CD8-positive, alpha-beta memory T cell (primary cell): ENCODE results near the gene WWP2. TPM values are rescaled to one million over a fixed set of nuclear protein-coding genes. Genes with fewer than 3 reads are reported as not detected.

Experiments
- CTCF ChIA-PET: fragments of 350-600 bp; sonication (Branson Sonifier 250); formaldehyde crosslinking; loops from one replicate; lab custom pipeline; 2021; ENCODE audit warnings: antibody characterized with exemption; lab: Charles Lee
- POLR2A ChIA-PET: fragments of 350-600 bp; sonication (Branson Sonifier 250); formaldehyde crosslinking; loops from one replicate; lab custom pipeline; 2021; ENCODE audit warnings: antibody characterized with exemption; lab: Charles Lee
- DNase-seq, 5 donors: peaks; one replicate each; pipeline versions ENCODE4 v3.0.0 to v3.0.0-alpha.2; 2020 to 2022; ENCODE audit warnings: mixed read lengths in 1 of 5
- H3K27ac ChIP-seq: one replicate; pipeline ENCODE4 v1.7.0; 2013; ENCODE audit warnings: low read depth, mild to moderate bottlenecking, low read length, moderate library complexity
- H3K27me3 ChIP-seq: 2 replicates; pipeline ENCODE4 v1.7.0; 2013; ENCODE audit warnings: low read length, mild to moderate bottlenecking; ENCODE audit not compliant: insufficient read depth, poor library complexity, severe bottlenecking
- H3K36me3 ChIP-seq: 2 replicates; pipeline ENCODE4 v1.7.0; 2013; ENCODE audit warnings: mild to moderate bottlenecking, low read length, moderate library complexity; ENCODE audit not compliant: insufficient read depth
- H3K4me1 ChIP-seq: 2 replicates; pipeline ENCODE4 v1.7.0; 2013; ENCODE audit warnings: mild to moderate bottlenecking, low read length, moderate library complexity; ENCODE audit not compliant: insufficient read depth
- H3K4me3 ChIP-seq: 2 replicates; pipeline ENCODE4 v1.7.0; 2013; ENCODE audit warnings: mild to moderate bottlenecking, low read length
- H3K9me3 ChIP-seq: 2 replicates; pipeline ENCODE4 v1.7.0; 2013; ENCODE audit warnings: mild to moderate bottlenecking, low read length
- H3K27ac Mint-ChIP-seq, 8 donors: one replicate each; pipeline ENCODE4 v1.8.0; 2020 to 2021; ENCODE audit warnings: mixed read lengths in 8 of 8, mild to moderate bottlenecking in 6 of 8, inconsistent platforms in 3 of 8, moderate library complexity in 3 of 8
- H3K27me3 Mint-ChIP-seq, 2 donors: one replicate each; pipeline ENCODE4 v1.8.0; 2020 to 2021; ENCODE audit warnings: mixed read lengths in 2 of 2, mild to moderate bottlenecking in 1 of 2, moderate library complexity in 1 of 2
- H3K36me3 Mint-ChIP-seq, 3 donors: one replicate each; pipeline ENCODE4 v1.8.0; 2020 to 2021; ENCODE audit warnings: mixed read lengths in 3 of 3, inconsistent platforms in 1 of 3, mild to moderate bottlenecking in 1 of 3
- H3K4me1 Mint-ChIP-seq, 3 donors: one replicate each; pipeline ENCODE4 v1.8.0; 2020 to 2021; ENCODE audit warnings: mixed read lengths in 3 of 3, inconsistent platforms in 1 of 3, mild to moderate bottlenecking in 1 of 3
- H3K4me3 Mint-ChIP-seq, 7 donors: one replicate each; pipeline ENCODE4 v1.8.0; 2020 to 2021; ENCODE audit warnings: mixed read lengths in 7 of 7, mild to moderate bottlenecking in 6 of 7, moderate library complexity in 4 of 7, inconsistent platforms in 2 of 7
- H3K9me3 Mint-ChIP-seq, 5 donors: one replicate each; pipeline ENCODE4 v1.8.0; 2020 to 2022; ENCODE audit warnings: mixed read lengths in 5 of 5, mild to moderate bottlenecking in 3 of 5, moderate library complexity in 2 of 5, inconsistent platforms in 1 of 5
- polyA plus RNA-seq: library from polyadenylated mRNA; unstranded; fragments of 300-500 nt; fragmentation: Illumina TruSeq; gene quantifications from one replicate; pipeline ENCODE4 v1.2.3, GENCODE V29; 2021
- total RNA-seq, 2 experiments: library from RNA; stranded (reverse); gene quantifications; one replicate each; pipeline ENCODE4 v1.2.3, GENCODE V29; 2021

The WWP2 gene
- total and polyA plus RNA-seq, 3 experiments from 2014 or later: 41.0 to 50.6 (median 46.3) TPM

DNA sequence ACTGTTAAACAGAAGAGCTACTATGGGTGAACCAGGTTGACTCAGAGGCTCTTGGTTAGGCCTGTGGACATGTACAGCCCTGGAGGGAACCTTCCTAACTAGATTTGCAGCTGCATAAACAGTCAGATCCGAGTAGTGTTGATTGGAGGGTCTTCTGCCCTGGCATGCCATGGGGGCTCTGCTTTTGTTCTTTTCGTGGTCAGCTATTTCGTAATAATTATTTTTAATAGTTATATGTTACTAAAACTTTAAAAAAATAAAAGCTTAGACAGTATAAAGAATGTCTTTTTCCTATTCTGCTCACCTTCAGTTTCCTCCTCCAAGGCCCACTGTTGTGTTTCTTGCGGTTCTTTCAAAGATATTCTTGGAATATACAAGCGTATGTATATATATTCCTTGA, 121.6 kb downstream of the WWP2 start:
- Mint-ChIP-seq H3K27me3 (no peaks in the 10 kb centered on the region), H3K4me3 (no peak overlapping the region), H3K4me1 (peaks cover 7 to 14% (median 8%) of the 10 kb centered on the region in 3 donors), H3K9me3 (no peaks in the 10 kb centered on the region), H3K27ac (no peak overlapping the region), H3K36me3 (peaks cover 8 to 67% (median 20%) of the 10 kb centered on the region in 3 donors)
- DNase-seq: no peak
- no peaks in the 10 kb centered on the region for H3K9me3 ChIP-seq
- H3K27ac ChIP-seq: no peak overlapping the region
- ChIA-PET POLR2A (no interaction called here), CTCF (interaction anchor here (1.0 kb wide), 1 partner anchor 46 kb away, joined by 3 read pairs; no protein-coding TSS in a partner anchor)
- no peaks in the 10 kb centered on the region for H3K4me1 ChIP-seq
- H3K4me3 ChIP-seq: no peak overlapping the region
- peaks cover 18% of the 10 kb centered on the region for H3K36me3 ChIP-seq
- no peaks in the 10 kb centered on the region for H3K27me3 ChIP-seq

DNA sequence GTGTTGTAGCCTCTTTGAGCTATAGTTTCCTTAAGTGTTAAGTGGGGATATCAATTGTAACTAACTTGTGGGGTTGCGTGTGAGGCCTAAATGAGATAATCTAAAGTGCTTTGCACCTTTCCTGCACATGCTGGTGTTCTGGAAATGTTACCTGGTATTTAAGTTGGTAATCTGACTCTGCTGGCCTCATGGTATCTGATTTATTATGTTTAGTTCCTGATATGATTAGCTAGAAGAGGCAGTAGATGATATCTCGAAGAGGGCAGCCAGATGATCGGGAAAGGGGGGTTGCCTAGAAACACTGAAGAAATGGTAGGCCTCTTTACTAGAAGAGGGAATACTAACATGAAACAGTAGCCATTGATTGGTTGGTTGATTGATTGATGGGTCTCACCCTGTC, 123.6 kb downstream of the WWP2 start:
- ChIA-PET POLR2A (no interaction called here), CTCF (no interaction called here)
- Mint-ChIP-seq H3K27ac (peak overlapping the region in 1 of 8 donors; percentile 5), H3K9me3 (no peaks in the 10 kb centered on the region), H3K4me1 (peaks cover 7 to 14% (median 8%) of the 10 kb centered on the region in 3 donors), H3K36me3 (peaks cover 0 to 68% (median 24%) of the 10 kb centered on the region in 3 donors), H3K4me3 (no peak overlapping the region), H3K27me3 (no peaks in the 10 kb centered on the region)
- peaks cover 25% of the 10 kb centered on the region for H3K36me3 ChIP-seq
- no peaks in the 10 kb centered on the region for H3K9me3 ChIP-seq
- H3K27ac ChIP-seq: no peak overlapping the region
- no peaks in the 10 kb centered on the region for H3K27me3 ChIP-seq
- no peak overlapping the region for H3K4me3 ChIP-seq
- no peak for DNase-seq
- no peaks in the 10 kb centered on the region for H3K4me1 ChIP-seq

DNA sequence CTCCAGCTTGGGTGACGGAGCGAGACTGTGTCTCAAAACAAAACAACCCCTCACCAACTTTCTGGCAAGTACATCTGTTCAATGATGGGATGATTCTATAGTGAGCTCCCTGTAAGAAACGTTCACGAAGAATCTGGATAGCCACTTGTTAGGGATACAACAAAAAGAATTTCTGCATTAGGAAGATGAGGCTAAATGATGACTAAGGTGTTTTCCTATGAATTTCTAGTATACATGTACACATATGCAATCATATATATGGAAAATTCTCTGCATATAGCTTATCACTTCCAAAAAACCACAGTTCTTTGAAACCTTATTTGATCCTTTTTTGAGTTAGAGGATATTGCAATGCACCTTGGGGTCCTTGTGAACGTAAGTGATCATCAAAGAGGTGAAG, 124.6 kb downstream of the WWP2 start:
- POLR2A ChIA-PET: no interaction called here
- CTCF ChIA-PET: no interaction called here

DNA sequence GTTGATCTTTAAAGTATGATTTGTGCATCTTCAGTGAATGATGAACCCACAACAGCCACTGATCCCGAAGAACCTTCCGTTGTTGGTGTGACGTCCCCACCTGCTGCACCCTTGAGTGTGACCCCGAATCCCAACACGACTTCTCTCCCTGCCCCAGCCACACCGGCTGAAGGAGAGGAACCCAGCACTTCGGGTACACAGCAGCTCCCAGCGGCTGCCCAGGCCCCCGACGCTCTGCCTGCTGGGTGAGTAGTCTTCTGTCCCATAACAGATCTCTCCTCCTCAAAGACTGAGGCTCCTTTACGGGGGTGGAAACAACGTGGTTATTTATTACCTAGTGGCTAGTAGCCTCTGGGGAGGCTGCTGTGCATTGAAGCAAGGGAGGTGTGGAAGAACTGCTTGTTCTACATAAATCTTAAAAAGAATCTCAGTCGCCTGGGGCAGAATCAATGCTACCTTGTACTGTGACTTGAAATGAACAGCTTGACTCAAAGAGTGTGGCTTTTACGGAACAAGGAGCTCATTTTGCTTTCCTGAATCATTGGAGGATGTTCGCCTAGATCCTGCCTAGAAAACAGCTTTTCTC, 126.0 kb downstream of the WWP2 start:
- H3K4me3 ChIP-seq: no peak overlapping the region
- POLR2A ChIA-PET: no interaction called here
- no peaks in the 10 kb centered on the region for H3K4me1 ChIP-seq
- no peaks in the 10 kb centered on the region for H3K27me3 ChIP-seq
- Mint-ChIP-seq H3K27me3 (no peaks in the 10 kb centered on the region), H3K4me3 (no peak overlapping the region), H3K27ac (no peak overlapping the region), H3K4me1 (peaks cover 5 to 7% (median 7%) of the 10 kb centered on the region in 3 donors), H3K36me3 (peaks cover 0 to 73% (median 26%) of the 10 kb centered on the region in 3 donors), H3K9me3 (no peaks in the 10 kb centered on the region)
- H3K36me3 ChIP-seq: peaks cover 20% of the 10 kb centered on the region
- DNase-seq: no peak
- CTCF ChIA-PET: no interaction called here
- H3K27ac ChIP-seq: no peak overlapping the region
- H3K9me3 ChIP-seq: no peaks in the 10 kb centered on the region

More for the DNA sequence above, 124.6 kb downstream of the WWP2 start:
- peaks cover 7 to 11% (median 7%) of the 10 kb centered on the region in 3 donors for H3K4me1 Mint-ChIP-seq
- H3K4me3 Mint-ChIP-seq: no peak overlapping the region
- no peak overlapping the region for H3K27ac Mint-ChIP-seq
- no peaks in the 10 kb centered on the region for H3K4me1 ChIP-seq
- peaks cover 0 to 73% (median 25%) of the 10 kb centered on the region in 3 donors for H3K36me3 Mint-ChIP-seq
- no peak overlapping the region for H3K4me3 ChIP-seq
- no peak overlapping the region for H3K27ac ChIP-seq
- H3K9me3 ChIP-seq: no peaks in the 10 kb centered on the region
- H3K27me3 ChIP-seq: no peaks in the 10 kb centered on the region
- no peaks in the 10 kb centered on the region for H3K9me3 Mint-ChIP-seq
- H3K36me3 ChIP-seq: peaks cover 20% of the 10 kb centered on the region
- no peaks in the 10 kb centered on the region for H3K27me3 Mint-ChIP-seq
- no peak for DNase-seq

DNA sequence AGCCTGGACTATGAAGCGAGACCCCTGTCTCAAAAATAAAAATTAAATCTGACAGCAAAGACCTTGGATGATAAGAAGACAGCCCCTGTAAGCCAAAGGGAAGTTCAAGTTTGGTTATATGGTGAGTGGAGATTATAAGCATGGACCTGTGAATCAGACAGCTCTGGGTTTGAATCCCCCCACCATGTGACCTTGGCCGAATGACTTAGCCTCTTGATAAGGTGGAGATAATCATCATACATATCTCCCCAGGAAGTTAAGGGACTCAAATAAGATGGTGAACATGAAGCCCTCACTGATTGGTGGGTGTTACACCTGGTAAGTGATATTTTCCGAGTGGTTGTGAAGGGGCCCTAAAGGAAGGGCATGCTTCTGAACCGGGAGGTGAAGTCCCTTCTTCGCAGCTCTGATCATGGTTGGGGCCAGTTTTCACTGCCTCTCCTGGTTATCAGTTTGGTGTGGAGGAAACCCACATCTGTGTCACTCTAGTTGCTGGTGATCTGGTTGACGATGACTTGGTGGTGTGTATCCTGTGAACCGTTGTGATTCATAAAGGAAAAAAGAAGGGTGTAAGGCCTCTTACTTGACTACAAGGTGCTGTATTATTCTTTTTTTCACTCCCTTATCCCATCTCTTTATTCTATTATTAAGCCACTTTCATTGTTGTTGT, 127.3 kb downstream of the WWP2 start:
- no peaks in the 10 kb centered on the region for H3K9me3 Mint-ChIP-seq
- POLR2A ChIA-PET: no interaction called here

DNA sequence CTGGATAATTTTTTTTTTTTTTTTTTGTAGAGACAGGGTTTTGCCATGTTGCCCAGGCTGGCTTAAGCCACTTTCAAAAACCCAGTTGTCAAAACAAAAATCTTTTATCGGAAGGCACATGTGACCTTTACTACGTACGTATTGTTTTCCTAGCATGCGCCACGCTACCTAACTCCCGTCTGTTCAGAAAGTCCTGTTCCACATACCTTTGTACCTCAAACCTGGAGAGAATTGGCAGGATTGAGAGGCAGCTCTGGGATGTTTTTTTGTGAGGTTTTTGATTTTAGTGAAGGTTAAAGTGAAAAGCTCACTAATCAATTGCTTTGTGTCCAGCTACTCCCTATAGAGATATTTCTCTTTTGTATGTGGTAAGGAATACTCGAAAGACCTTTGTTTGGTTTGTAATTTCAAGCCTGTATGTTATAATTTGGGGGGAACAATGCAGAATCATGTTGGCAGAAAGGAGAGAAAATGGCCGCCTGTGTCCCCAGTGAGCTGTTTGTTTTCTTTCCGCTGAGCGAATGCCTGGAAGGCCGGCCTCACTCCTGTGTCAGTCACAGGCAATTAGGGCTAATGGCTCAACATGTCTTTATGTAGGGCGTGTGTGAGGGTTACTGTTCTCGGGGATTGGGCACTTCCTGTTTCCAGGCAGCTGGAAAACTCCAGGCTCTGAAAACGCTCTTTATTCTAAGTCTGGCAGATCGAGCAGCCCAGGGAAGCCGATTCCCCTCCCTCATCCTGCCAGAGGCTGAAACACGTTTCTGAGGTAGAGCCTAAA, 128.2 kb downstream of the WWP2 start:
- Mint-ChIP-seq H3K27ac (peak overlapping the region in 1 of 8 donors; percentile 55), H3K9me3 (no peaks in the 10 kb centered on the region), H3K4me3 (no peak overlapping the region), H3K27me3 (no peaks in the 10 kb centered on the region), H3K4me1 (peaks cover 5 to 8% (median 5%) of the 10 kb centered on the region in 3 donors), H3K36me3 (peaks cover 0 to 80% (median 21%) of the 10 kb centered on the region in 3 donors)
- H3K4me3 ChIP-seq: no peak overlapping the region
- ChIA-PET POLR2A (no interaction called here), CTCF (no interaction called here)
- H3K4me1 ChIP-seq: no peaks in the 10 kb centered on the region
- no peak for DNase-seq
- peaks cover 21% of the 10 kb centered on the region for H3K36me3 ChIP-seq
- no peak overlapping the region for H3K27ac ChIP-seq
- H3K27me3 ChIP-seq: no peaks in the 10 kb centered on the region
- no peaks in the 10 kb centered on the region for H3K9me3 ChIP-seq

More for the DNA sequence above, 127.3 kb downstream of the WWP2 start:
- H3K27ac Mint-ChIP-seq: peak overlapping the region in 3 of 8 donors; percentile 16 to 42 (median 38)
- Histone ChIP-seq H3K4me3 (no peak overlapping the region), H3K36me3 (peaks cover 18% of the 10 kb centered on the region), H3K9me3 (no peaks in the 10 kb centered on the region), H3K27me3 (no peaks in the 10 kb centered on the region), H3K4me1 (no peaks in the 10 kb centered on the region), H3K27ac (no peak overlapping the region)
- H3K4me3 Mint-ChIP-seq: no peak overlapping the region
- DNase-seq: no peak
- H3K27me3 Mint-ChIP-seq: no peaks in the 10 kb centered on the region
- CTCF ChIA-PET: no interaction called here
- peaks cover 5 to 7% (median 7%) of the 10 kb centered on the region in 3 donors for H3K4me1 Mint-ChIP-seq
- peaks cover 0 to 73% (median 20%) of the 10 kb centered on the region in 3 donors for H3K36me3 Mint-ChIP-seq

DNA sequence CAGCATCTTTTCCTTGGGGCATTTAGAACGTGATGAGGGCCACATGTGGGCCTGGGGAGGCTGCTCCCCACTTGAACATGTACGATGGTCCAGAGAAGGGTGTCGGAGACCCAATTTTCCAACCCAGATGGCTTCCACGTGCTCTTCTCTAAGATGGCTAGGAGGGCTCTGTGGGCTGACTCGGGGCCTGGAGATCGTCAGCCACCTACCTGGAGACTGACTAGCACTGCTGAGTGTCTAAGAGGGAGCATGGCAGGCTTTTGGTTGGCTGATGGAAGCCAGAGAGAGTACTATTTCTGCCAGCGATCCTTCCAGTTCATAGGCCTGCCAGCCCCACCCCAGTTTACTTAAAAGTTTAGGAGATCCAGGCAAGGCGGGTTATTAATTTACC, 128.8 kb downstream of the WWP2 start:
- ChIA-PET CTCF (no interaction called here), POLR2A (no interaction called here)
- no peaks in the 10 kb centered on the region for H3K4me1 ChIP-seq
- peaks cover 21% of the 10 kb centered on the region for H3K36me3 ChIP-seq
- H3K27me3 ChIP-seq: no peaks in the 10 kb centered on the region
- Mint-ChIP-seq H3K27ac (peak overlapping the region in 1 of 8 donors; percentile 10), H3K9me3 (no peaks in the 10 kb centered on the region), H3K27me3 (no peaks in the 10 kb centered on the region), H3K4me1 (peaks cover 0 to 2% (median 0%) of the 10 kb centered on the region in 3 donors), H3K36me3 (peaks cover 0 to 80% (median 21%) of the 10 kb centered on the region in 3 donors), H3K4me3 (no peak overlapping the region)
- no peak overlapping the region for H3K27ac ChIP-seq
- H3K4me3 ChIP-seq: no peak overlapping the region
- H3K9me3 ChIP-seq: no peaks in the 10 kb centered on the region
- DNase-seq: no peak

DNA sequence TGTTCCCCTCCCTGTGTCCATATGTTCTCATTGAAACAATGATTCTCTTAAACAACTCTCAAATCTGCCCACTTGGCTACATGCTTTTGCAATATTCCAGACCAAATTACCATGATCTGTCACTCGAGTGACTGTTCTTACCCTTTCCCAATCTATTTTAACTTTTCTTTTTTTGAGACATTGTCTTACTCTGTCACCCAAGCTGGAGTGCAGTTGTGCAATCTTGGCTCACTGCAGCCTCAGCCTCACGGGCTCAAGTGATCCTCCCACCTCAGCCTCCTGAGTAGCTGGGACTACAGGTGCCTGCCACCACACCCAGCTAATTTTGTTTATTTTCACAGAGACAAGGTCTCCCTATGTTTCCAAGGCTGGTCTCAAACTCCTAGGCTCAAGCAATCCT, 130.2 kb downstream of the WWP2 start:
- Histone ChIP-seq H3K27me3 (no peaks in the 10 kb centered on the region), H3K36me3 (peaks cover 21% of the 10 kb centered on the region), H3K4me3 (no peak overlapping the region), H3K9me3 (no peaks in the 10 kb centered on the region), H3K27ac (no peak overlapping the region), H3K4me1 (no peaks in the 10 kb centered on the region)
- peaks cover 0 to 2% (median 0%) of the 10 kb centered on the region in 3 donors for H3K4me1 Mint-ChIP-seq
- H3K27ac Mint-ChIP-seq: no peak overlapping the region
- no peak for DNase-seq
- H3K36me3 Mint-ChIP-seq: peaks cover 0 to 86% (median 21%) of the 10 kb centered on the region in 3 donors
- ChIA-PET CTCF (no interaction called here), POLR2A (no interaction called here)
- no peak overlapping the region for H3K4me3 Mint-ChIP-seq
- H3K27me3 Mint-ChIP-seq: no peaks in the 10 kb centered on the region
- H3K9me3 Mint-ChIP-seq: no peaks in the 10 kb centered on the region
